ENCODE data around the gene CNTD1. TPM values are rescaled to one million over a fixed set of nuclear protein-coding genes. Genes with fewer than 3 reads are reported as not detected.
A peak's percentile ranks its signal among the peaks of the same experiment; 100 is the strongest.

Gene CNTD1
- total RNA-seq, 2 donors from 2014 or later = 0.16 TPM; not detected in 1

- no peak overlapping the region for H3K4me3 ChIP-seq
- peaks cover 50% of the 10 kb centered on the region for H3K36me3 ChIP-seq
- H3K27me3 ChIP-seq = no peaks in the 10 kb centered on the region
- H3K4me1 ChIP-seq = peaks cover 0 to 16% of the 10 kb centered on the region in 2 donors
- H3K9me3 ChIP-seq = no peaks in the 10 kb centered on the region
- DNase-seq (ENCODE audit: low spot score) = no peak
- TF ChIP-seq CTCF (IDR thresholded peaks at IDR 0.05) = no peak
- no peak overlapping the region for H3K27ac ChIP-seq
Observed at GRCh38 chr17:42821176-42821575, 22.5 kb downstream of the CNTD1 start.

- DNase-seq (ENCODE audit: low spot score) = no peak
- TF ChIP-seq CTCF (IDR thresholded peaks at IDR 0.05) = no peak
- peaks cover 0 to 19% of the 10 kb centered on the region in 2 donors for H3K4me1 ChIP-seq
Observed at GRCh38 chr17:42827472-42827871, 28.8 kb downstream of the CNTD1 start.

GRCh38 chr17:42830971-42831370, 32.3 kb downstream of the CNTD1 start:
- no peaks in the 10 kb centered on the region for H3K27me3 ChIP-seq
- H3K27ac ChIP-seq = no peak overlapping the region
- TF ChIP-seq CTCF (IDR thresholded peaks at IDR 0.05) = no peak

More at GRCh38 chr17:42827472-42827871, 28.8 kb downstream of the CNTD1 start:
- no peaks in the 10 kb centered on the region for H3K9me3 ChIP-seq
- no peak overlapping the region for H3K27ac ChIP-seq
- no peak overlapping the region for H3K4me3 ChIP-seq
- no peaks in the 10 kb centered on the region for H3K27me3 ChIP-seq
- H3K36me3 ChIP-seq = no peaks in the 10 kb centered on the region

GRCh38 chr17:42832213-42832933, 33.7 kb downstream of the CNTD1 start:
- peak overlapping the region; percentile 85 to 89 for H3K27ac ChIP-seq
- peaks cover 15% of the 10 kb centered on the region for H3K36me3 ChIP-seq
- peak overlapping the region; percentile 75 to 93 for H3K4me3 ChIP-seq
- H3K27me3 ChIP-seq = no peaks in the 10 kb centered on the region
- peaks cover 0 to 22% of the 10 kb centered on the region in 2 donors for H3K4me1 ChIP-seq
- TF ChIP-seq CTCF (IDR thresholded peaks at IDR 0.05) = no peak
- no peaks in the 10 kb centered on the region for H3K9me3 ChIP-seq
- DNase-seq (ENCODE audit: low spot score) = no peak

More at GRCh38 chr17:42830971-42831370, 32.3 kb downstream of the CNTD1 start:
- H3K36me3 ChIP-seq = peaks cover 4% of the 10 kb centered on the region
- no peak overlapping the region for H3K4me3 ChIP-seq
- peaks cover 0 to 22% of the 10 kb centered on the region in 2 donors for H3K4me1 ChIP-seq
- no peaks in the 10 kb centered on the region for H3K9me3 ChIP-seq
- DNase-seq (ENCODE audit: low spot score) = no peak

- H3K27ac ChIP-seq = peak within 1 kb of the TSS; percentile 85 to 89
- peaks cover 0 to 22% of the 10 kb centered on the region in 2 donors for H3K4me1 ChIP-seq
- no peak for TF ChIP-seq CTCF (IDR thresholded peaks at IDR 0.05)
- H3K27me3 ChIP-seq = no peaks in the 10 kb centered on the region
- peak within 1 kb of the TSS; percentile 75 to 93 for H3K4me3 ChIP-seq
- H3K9me3 ChIP-seq = no peaks in the 10 kb centered on the region
- H3K36me3 ChIP-seq = peaks cover 23% of the 10 kb centered on the region
- peak; percentile 92 for DNase-seq (ENCODE audit: low spot score)
Observed at GRCh38 chr17:42832934-42833766, 34.5 kb downstream of the CNTD1 start, which contains the start of gene PSME3. TSS of gene PSME3 (plus strand) at chr17:42833397. CDS start at chr17:42833632, 235 bp downstream.
